ENCODE results near the gene POMT1.

Gene POMT1

GRCh38 chr9:131464354-131465000 lies 38.2 kb upstream of the POMT1 start:
- no peak for TF ChIP-seq CTCF (IDR thresholded peaks at IDR 0.05)
- Histone ChIP-seq H3K27me3 (no peaks in the 10 kb centered on the region), H3K4me1 (ENCODE audit: control insufficient read depth in 1 of 2, insufficient read depth in 1 of 2, low read depth in 1 of 2, low read length in 1 of 2) (no peaks in the 10 kb centered on the region), H3K4me3 (ENCODE audit: low read depth in 1 of 2, low read length in 1 of 2) (no peak overlapping the region), H3K27ac (no peak overlapping the region), H3K9me3 (no peaks in the 10 kb centered on the region), H3K36me3 (peaks cover 86% of the 10 kb centered on the region)

DNA sequence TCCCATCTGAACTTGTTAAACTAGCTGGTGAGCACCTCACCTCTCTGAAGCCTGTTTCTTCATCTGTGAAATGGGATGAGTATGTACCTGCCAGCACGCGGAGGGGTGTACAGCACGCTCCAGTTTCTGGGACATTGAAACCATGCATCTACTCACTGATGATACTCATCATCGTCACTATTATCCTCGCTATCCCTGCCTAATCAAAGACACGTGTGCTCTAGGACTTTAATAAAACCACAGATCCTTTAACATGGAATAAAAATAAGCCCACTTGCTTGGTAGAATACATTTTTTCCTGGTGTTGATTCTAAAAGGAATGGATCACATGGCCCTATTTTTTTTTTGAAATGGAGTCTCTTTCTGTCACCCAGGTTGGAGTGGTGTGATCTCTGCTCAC lies 37.3 kb upstream of the POMT1 start:
- H3K27me3 ChIP-seq, result no peaks in the 10 kb centered on the region
- H3K4me3 ChIP-seq (ENCODE audit: low read depth in 1 of 2, low read length in 1 of 2), result no peak overlapping the region
- H3K27ac ChIP-seq, result no peak overlapping the region
- TF ChIP-seq CTCF (IDR thresholded peaks at IDR 0.05), result no peak
- peaks cover 87% of the 10 kb centered on the region for H3K36me3 ChIP-seq
- H3K4me1 ChIP-seq (ENCODE audit: control insufficient read depth in 1 of 2, insufficient read depth in 1 of 2, low read depth in 1 of 2, low read length in 1 of 2), result no peaks in the 10 kb centered on the region
- H3K9me3 ChIP-seq, result no peaks in the 10 kb centered on the region

- TF ChIP-seq CTCF (IDR thresholded peaks at IDR 0.05), result no peak
- no peaks in the 10 kb centered on the region for H3K27me3 ChIP-seq
- H3K36me3 ChIP-seq, result peaks cover 82% of the 10 kb centered on the region
- H3K27ac ChIP-seq, result no peak overlapping the region
- no peaks in the 10 kb centered on the region for H3K4me1 ChIP-seq (ENCODE audit: control insufficient read depth in 1 of 2, insufficient read depth in 1 of 2, low read depth in 1 of 2, low read length in 1 of 2)
- no peaks in the 10 kb centered on the region for H3K9me3 ChIP-seq
- H3K4me3 ChIP-seq (ENCODE audit: low read depth in 1 of 2, low read length in 1 of 2), result no peak overlapping the region
Observed at GRCh38 chr9:131467214-131467935, 35.3 kb upstream of the POMT1 start.

- H3K27ac ChIP-seq, result no peak overlapping the region
- TF ChIP-seq CTCF (IDR thresholded peaks at IDR 0.05), result no peak
- peaks cover 89% of the 10 kb centered on the region for H3K36me3 ChIP-seq
Observed at GRCh38 chr9:131468031-131468430, 34.7 kb upstream of the POMT1 start.

DNA sequence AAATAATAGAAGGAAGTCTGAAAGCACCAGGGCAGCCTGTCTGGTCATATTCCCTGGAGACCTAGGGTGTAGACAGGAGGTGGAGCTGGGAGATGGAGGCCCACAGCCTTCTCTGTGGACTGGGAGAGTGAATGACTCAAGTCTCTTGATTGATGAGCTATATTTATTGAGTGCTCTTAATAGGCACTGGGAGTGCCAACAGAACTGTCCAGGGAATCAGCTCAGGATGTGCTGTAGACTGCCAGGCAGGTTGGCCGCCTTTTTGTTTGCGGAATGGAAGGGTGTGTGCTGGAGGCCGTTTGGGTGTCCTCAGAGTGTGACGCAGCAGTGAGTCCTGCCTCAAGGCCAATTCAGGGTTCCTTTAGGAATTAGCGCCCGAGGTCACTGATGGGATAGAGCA lies 33.4 kb upstream of the POMT1 start:
- Histone ChIP-seq H3K4me3 (ENCODE audit: low read depth in 1 of 2, low read length in 1 of 2) (no peak overlapping the region), H3K27me3 (no peaks in the 10 kb centered on the region), H3K4me1 (ENCODE audit: control insufficient read depth in 1 of 2, insufficient read depth in 1 of 2, low read depth in 1 of 2, low read length in 1 of 2) (no peaks in the 10 kb centered on the region), H3K9me3 (no peaks in the 10 kb centered on the region), H3K36me3 (peaks cover 94% of the 10 kb centered on the region), H3K27ac (no peak overlapping the region)
- TF ChIP-seq CTCF (IDR thresholded peaks at IDR 0.05), result no peak

More at GRCh38 chr9:131468031-131468430, 34.7 kb upstream of the POMT1 start:
- H3K4me1 ChIP-seq (ENCODE audit: control insufficient read depth in 1 of 2, insufficient read depth in 1 of 2, low read depth in 1 of 2, low read length in 1 of 2), result no peaks in the 10 kb centered on the region
- no peak overlapping the region for H3K4me3 ChIP-seq (ENCODE audit: low read depth in 1 of 2, low read length in 1 of 2)
- no peaks in the 10 kb centered on the region for H3K9me3 ChIP-seq
- no peaks in the 10 kb centered on the region for H3K27me3 ChIP-seq

Measured in neutrophil (primary cell).